ENCODE results near the gene FLCN.

GRCh38 chr17:17258011-17258410 is 21.0 kb upstream of the FLCN start:
- TF ChIP-seq, protein P1, sequence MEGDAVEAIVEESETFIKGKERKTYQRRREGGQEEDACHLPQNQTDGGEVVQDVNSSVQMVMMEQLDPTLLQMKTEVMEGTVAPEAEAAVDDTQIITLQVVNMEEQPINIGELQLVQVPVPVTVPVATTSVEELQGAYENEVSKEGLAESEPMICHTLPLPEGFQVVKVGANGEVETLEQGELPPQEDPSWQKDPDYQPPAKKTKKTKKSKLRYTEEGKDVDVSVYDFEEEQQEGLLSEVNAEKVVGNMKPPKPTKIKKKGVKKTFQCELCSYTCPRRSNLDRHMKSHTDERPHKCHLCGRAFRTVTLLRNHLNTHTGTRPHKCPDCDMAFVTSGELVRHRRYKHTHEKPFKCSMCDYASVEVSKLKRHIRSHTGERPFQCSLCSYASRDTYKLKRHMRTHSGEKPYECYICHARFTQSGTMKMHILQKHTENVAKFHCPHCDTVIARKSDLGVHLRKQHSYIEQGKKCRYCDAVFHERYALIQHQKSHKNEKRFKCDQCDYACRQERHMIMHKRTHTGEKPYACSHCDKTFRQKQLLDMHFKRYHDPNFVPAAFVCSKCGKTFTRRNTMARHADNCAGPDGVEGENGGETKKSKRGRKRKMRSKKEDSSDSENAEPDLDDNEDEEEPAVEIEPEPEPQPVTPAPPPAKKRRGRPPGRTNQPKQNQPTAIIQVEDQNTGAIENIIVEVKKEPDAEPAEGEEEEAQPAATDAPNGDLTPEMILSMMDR (IDR thresholded peaks at IDR 0.05), result no peak
- TF ChIP-seq POLR2A (IDR thresholded peaks at IDR 0.05), result no peak

Data from adrenal gland (tissue), 5 donors.